ENCODE data around the gene NRIP1.

NRIP1 gene

DNA sequence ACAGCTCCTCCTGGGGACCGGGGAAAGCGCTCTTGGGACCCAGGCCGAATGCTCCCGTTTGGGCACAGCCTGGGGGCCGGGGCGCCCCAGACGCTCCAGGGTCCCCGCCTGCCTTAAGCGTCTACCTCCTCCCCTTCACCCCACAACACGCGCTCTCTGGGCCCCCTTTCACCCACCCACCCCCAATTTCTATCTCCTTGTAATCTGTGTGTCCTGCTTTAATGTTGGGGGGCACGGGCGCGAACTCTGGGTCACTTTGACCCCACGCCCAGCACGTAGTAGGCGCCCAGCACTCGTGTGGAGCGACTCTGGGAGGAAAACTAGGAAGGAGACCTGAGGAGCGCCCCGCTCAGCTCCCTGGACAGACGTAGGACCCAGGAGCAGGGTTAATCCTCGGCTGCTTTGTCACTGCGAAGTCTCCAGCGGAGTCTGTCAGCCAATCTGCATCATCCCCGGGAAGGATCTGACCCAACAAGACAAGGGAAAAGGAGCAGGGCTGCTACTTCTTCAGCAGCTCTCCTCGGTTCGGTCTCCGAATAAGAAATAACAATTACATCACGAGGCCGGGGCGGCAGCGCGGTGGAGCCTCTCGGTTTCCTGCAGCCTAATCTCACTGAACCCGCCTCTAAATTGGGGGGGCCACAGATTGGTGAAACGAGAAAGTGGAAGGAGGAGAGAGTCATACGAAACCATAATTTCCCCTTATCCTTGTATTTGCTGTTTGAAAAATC is 757 bp upstream of the NRIP1 start:
- peak; percentile 83 for DNase-seq

DNA sequence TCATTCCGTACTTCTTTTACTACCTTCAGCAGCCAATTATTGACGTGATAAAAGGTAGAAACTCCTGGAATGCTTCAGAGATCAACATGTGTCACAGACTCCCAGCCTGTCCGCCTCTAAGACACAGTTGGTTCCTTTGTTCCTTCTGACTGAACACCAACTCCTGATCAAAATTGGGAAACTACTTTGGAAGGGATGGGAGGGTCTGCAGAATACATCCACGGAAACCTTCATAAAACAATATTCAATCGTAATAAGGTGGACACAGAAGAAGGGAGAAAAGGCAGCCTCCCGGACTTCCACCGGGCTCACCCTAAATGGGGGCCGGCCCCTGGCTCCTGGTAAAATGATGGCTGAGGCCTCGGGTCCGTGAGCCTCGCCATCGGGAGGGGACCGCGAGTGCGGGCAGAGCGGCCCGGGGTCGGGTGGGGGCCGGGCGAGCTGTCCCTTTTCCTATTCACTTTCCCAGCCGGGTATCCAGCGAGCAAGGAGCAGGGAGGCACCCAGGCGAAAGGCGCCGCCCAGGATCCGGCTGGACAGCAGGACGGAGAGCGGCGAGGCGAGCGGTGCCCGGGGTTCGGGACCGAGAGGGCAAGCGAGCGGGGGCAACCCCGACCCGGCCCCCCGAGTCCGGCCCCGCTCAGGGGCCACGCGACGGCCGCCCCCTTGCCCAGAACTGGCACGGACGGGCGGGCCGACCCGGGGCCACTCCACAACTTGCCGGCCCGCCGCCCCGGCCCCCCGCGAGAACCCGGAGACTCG is 805 bp downstream of the NRIP1 start:
- peak; percentile 46 for DNase-seq

DNA sequence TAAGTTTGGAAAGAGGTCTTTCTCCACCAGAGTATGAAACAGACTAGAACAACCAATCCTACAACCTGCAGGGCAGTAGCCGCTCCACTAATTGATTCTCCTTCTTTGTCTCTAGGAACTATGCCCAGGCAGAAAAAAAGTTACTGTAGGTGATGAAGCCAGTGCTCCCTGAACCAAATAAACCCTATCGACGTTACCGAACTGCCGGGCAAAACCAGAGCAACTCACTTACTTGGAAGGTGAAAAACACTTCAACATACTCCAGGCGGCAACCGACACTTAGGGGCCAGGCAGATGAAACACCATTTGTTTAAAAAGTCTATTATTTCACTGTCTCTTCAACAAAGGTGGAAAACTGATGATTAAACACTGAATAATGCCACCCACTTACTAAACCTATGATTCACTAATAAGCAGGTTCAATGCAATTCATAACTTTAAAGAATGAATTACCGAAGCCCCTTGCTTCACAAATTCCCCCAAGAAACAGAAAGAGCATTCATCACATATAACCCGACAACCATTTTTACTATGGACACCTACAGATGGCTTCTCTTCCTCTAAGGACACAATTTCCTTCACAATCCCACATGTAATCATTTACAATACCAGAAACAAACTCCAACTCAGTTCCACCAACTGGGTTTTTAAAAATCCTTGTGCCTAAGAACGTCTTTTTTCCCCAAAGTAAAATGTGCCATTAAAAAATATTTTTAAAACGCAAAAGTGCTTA is 1.6 kb downstream of the NRIP1 start:
- peak; percentile 30 for DNase-seq

DNA sequence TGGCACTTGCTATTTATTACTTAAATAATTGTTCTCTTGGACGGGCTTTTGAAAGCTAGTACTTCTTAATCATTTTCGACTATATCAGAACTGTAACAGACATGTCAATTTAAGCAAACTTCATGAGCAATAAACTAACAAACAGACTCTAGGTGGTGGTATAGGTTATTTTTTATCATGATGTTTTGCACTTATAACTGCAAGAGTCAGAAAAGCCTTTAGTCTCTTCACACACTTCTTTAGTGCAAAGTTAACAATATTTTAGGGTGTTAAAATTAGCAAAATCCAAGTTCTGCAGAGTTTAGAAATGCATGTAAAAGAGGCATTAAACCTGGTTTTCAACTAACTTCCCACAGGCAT is 2.2 kb downstream of the NRIP1 start:
- peak; percentile 20 for DNase-seq

DNA sequence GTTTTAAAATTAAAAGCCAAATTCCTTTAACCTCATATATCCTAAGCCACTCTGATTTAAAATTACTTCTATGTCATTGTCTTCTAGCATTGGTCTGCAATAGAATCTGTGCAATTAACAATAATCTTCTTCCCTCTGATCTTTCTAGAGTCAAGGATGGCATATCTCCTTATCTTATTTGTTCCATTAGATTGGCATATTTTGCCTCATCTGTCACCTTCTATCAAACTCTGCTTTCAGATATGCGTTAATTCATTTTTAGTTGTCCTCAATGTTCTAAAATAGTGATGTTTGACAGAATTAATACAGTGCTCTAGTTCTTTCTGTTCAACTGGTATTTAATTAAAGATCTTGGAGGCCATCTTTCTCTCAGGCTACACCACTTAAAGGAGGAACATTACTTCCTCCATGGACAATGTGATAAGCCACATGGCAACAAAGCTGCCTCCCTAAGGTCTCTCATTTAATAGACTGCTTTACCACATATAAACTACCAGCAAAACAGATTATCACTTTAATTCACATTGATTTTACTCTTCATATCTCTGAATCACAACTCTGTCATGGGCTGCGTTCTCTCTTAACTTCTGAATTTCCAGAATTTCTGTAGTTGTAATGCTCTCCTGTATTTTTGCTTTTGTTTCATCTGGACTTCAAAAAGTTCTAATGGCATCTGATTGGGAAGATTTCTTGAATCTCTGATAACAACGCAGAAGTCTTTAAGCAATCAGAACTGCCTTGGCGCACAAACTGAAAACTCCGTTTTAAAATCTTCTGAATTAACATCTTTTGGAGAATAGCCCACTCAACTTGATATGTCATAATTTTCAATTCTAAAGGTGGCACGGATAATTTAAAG is 2.8 kb downstream of the NRIP1 start:
- DNase-seq, result peak; percentile 13

DNA sequence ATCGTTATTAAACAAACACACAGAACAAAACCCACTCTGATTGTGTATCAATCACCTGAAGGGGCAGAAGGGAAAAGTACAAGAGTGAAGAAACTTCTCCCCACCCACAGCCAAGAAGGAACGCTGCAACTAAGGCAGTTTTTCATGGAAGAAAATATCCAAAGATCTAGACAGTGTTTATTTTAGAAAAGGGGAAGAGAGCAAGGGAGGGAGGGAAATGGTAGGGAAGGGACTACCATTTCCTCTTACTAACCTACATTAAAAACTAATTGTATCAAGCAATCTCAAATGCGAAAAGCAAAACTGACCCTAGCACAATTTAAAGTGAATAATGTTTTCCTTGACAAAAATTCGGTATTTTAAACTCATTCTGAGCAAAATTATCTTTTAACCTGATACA is 3.5 kb downstream of the NRIP1 start:
- no peak for DNase-seq

DNA sequence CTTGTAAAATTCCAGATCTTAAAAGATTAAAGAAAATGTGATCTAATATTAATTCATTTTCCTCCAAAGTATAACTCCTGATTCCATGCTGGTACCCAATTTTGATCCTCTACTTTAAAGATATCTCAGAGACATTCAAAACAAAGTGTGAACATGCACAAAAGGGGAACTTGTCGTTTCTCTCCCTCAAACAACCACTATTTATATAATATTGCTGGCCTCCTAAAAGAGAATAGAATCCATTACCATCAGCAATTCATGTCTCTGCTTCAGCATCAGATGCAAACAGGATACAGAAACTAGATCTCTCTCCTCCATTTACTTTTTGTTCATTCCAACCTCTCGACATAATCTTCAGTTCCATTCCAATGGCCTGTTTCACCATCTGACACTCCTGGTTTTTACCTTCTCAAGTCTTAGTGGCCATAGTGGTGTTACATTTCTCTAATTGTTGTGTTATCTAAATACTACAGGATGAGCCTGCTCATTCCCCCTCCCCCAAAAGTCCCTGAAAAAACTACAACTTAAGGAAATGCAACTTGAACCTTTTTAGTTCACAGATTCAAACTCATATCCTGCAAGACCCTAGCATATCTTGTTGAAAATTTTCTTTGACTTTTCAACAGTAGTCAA is 4.1 kb downstream of the NRIP1 start:
- DNase-seq, result peak; percentile 73

DNA sequence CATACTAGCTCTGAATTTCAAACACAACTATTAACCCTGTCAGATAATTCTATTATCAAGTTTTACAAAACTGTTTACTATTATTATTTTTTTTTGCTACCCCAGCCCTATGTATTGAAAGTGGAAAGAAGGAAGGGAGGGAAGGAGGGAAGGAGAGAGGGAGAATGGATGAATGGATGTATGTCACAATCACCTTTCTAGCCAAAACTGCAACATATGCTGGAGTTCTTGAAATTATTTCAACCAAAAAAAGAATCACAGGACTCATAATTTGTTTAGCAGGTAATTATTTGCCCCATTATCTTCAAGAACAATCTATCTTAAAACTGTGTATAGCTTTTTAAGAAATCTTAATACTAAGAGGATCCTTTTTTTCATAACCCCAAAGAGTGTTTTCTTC is 5.4 kb downstream of the NRIP1 start:
- no peak for DNase-seq

DNA sequence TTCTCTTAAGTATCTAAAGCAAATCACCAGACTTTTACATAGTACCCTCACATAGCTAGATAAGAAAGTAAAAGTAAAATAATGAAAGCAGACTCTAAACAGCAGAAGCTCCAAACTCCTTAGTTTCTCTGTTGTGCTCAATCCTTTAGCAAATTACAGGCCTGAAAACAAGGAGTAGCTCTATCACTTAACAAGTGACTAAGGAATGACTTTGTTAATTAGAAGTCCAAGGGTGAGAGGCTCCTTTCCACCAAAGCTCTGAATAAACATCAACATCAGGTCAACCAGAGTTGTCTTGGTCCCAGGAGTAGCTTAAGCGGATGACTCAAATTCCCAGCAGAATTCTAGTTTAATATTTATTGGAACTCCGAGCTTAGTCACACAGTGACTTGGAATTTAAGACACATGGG is 5.9 kb downstream of the NRIP1 start:
- DNase-seq, result peak; percentile 88

DNA sequence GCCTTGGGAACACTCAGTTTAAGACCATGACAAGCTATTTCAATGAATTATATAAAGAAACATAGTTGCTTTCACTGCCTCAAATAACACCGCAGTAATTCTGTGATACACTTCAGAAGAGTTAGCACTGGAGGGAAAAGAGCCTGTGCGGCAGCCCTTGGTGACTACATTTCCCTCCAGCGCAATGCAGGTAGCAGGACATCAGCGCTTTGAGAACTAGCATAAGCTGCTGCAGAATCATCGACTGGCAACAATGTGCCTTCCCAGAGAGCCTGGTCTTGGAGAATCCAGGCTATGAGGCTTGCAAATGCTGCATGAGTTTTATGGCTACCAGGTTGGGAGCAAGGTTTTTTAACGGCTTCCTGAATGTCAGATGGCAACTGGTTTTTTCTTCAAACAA is 7.5 kb downstream of the NRIP1 start:
- no peak for DNase-seq

DNA sequence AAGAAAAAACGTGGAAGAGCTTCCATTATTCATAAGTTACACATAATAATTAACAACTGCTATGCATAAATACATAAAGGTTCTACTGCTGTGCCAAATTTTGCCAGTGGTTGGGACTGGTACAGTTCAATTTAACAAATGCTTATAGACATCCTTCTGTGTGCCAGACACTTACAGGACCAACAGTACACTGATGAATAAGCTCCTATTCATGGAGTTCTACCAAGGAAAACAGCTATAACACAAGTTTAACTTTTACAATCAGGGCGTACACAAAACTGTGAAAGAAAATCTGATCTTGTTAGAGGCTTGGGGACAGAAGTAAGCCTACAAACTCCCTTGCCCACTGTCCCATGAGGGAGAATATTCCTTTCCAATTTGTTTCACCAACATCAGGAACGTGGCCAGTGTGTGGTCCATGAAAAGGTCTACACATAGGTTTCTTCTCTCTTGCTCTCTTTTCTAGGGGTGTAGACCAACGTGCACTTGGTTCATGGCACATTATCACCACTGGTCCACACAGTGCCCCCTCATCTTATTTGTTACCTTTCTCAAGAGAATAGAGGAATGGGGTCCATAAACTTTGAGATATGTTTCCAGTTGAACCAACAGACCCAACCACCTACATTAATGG is 10.1 kb downstream of the NRIP1 start:
- DNase-seq, result no peak

DNA sequence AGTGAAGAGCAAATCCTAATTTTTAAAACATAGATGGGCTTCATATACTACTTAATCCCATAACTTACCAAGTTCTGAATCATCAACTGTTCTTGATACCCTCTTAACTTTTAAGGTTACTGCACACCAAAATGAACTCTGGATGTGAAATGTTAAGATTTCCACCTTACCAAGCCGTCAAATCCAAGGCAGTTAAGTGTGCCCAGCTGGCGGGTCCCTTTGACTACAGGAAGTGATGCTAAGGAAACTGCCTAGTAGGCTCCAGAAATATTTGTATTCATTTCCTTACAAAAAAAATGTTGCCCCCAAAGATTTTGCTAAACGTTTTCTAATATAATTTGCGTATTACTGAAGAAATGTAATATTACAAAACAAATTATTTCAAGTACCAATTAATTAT is 10.7 kb downstream of the NRIP1 start:
- DNase-seq, result no peak

DNA sequence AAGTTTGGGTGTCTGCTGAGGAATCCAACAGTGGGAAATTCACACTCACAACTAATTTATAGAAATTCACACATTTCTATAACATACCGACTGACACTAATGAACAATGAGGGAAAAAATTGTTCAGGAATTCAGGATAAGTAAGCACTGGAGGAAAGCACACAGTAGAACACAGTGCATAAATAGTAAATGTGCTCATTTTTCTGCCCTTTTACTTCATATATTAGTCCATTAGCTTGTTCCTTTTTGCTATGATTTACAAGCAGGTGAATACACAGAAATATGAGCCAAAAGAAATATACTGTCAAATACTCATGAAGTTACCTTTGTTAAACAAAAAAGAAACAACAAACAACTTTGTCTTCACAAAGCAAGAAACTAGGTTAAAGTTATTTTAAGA is 11.3 kb downstream of the NRIP1 start:
- DNase-seq, result no peak

DNA sequence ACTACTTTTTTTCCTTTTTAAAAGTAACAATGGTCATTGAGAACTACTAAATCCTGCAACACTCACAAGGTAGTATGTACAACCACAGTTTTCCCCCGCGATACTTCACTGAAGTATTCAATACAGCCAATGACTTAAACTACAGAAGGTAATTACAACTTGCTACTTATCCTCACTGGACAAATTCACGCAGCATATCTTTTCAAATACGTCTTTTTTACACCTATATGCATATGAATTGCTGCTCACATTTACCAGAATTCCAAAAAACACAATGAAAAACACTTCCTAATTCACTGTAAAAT is 12.4 kb downstream of the NRIP1 start:
- DNase-seq, result no peak

DNA sequence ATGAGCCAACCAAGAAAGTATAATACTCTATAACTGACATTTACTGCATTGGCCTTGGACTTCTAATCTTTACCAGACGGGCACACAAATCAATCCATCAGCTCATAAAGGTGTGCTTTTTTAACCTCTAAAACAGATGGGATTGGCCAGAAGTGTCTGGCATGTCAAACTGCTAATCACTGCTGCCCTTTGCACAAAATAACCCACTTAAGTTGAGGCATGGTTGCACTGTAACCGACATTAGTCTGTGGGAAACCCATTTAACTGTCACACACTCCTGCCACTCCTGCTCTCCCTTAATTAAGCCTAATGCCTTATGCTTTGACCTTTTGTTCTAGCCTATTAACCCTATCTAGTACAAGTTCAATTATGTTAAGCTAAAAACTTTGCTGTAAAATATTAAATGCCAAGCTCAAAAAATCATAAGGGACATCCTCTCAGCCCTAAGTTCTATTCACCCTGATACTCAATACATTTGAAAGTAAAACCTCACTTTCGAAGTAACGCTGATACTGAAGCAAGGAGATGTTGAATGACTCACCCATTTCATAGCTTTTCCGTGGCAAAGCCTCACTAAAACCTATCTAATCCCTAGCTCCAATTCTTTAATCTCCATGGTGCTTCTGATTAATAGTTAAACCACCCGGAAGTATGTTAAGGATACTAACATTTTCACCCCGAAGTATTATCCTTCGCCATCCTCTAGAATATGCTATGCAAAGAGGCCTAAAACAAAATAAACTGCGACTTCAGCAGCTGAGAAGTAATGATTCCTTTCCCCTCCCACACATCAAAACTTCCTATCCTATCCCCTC is 12.9 kb downstream of the NRIP1 start:
- DNase-seq, result peak; percentile 31

DNA sequence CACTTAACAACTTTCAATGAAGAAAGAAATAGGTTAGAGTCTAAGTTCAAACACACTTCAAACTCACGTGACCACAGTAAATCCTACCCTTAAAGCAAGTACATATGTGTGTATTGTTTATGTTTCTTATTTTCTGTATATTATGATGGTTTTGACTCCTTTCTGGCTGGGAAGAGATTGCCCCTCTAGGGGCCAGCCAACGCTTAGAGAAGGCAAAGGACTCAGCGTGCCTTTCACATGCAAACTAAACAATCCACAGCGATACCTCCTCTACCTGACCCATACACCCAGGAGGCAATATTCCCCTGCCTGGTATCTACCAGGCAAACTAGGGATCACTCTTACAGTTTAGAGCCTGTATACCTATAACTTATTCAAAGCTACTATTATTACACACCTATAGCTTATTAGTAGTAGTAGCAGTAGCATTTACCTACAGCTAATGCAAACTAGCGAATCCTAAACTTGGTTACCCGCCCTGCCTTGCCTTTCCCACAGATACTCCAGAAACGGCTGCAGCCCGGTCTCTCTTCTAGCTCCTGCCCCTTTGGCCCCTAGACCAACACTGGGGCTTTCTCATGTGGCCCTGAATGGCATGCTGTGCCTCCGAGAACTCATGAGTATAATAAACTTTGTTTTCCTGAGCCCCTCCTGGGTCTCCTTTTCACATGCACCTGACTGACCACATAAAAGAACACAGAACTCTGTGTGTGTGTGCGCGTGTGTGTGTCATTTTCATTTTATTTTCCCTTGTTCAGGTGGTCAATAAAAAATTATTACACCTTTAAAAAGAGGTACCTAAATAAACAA is 14.0 kb downstream of the NRIP1 start:
- DNase-seq, result no peak

DNA sequence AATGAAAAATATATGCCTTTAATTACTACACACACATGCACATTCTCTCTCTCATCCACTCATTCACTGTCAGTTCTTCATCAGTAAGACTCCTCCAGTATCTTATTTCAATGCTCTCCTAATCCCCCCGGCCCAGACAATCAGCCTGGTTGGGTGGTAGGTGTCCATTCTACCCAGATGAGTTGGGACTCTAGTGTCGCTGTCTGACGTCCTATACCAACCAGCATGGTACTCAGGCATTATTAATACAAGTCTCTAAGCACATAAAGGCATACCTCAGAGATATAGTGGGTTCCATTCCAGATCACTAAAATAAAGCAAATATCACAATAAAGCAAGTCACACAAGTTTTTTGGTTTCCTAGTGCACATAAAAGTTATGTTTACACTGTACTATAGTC is 19.8 kb downstream of the NRIP1 start:
- DNase-seq, result no peak

DNA sequence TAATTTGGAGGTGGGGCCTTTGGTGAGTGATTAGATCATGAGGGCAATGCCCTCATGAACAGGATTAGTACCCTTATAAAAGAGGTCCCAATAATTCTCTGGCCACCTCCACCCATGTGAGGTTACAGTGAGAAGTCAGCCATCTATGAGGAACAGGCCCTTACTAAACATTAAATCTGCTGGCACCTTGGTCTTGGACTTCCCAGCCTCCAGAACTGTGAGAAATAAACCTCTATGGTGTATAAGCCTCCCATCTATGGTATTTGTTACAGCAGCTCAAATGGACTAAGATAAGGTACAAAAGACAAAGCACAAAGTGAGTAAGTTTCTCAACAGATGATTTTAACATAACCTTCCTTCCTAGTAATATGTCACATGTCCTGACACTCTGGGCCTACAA is 22.3 kb downstream of the NRIP1 start:
- DNase-seq, result no peak

DNA sequence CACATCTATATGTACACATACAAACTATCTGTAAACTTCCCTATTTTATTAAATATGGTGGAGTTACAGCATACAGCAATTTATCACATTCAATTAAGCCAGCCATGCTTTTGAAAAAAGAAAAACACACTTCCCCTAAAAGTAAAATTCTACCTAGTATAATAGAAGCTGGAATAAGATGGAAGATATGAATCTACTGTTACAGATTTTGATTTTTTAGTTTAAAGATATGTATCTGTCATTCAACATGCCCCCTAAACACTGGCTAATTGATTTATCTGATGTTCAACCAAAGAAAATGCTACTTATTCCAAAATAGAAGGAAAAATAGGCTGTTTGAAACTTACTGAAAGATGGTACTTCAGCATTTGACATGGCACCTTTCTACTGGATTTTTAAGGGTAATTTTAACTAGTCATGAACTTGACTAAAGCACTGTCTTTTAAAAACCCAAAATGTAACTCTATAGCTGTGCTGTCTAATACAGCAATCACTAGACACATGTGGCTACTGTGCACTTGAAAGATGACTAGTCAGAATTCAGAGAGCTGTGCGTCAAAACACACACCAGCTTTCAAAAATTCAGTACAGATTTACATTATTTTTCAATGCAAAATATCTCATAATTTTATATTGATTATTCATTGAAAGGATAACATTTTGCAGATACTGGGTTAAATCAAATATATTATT is 25.0 kb downstream of the NRIP1 start:
- DNase-seq, result no peak

DNA sequence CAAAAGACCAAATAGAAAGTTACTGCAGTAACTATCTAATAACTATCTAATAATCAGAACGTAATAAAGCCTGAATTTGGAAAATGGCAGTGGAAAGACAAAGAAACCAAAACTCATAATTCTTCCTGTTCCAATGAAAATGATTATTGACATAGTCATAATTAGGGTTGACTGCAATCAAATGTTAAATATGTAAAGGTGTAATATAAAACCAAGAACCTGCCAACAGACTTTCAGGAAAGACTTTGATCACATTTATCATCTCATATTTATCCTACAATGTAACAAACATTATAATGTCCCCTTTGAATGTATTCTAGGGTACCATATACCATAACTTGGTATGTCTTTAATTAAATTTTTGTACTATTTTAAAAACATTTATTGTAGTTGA is 26.9 kb downstream of the NRIP1 start:
- no peak for DNase-seq

All from fibroblast of skin of right biceps (primary cell).